ENCODE results near the gene WDR46. TPM values are rescaled to one million over a fixed set of nuclear protein-coding genes. Genes with fewer than 3 reads are reported as not detected.

Gene WDR46
- total and polyA plus RNA-seq, 2 of the 13 experiments (the other 11 are each of a cell fraction or from before 2014, with no cell fraction given): 47.4 to 105 TPM

DNA sequence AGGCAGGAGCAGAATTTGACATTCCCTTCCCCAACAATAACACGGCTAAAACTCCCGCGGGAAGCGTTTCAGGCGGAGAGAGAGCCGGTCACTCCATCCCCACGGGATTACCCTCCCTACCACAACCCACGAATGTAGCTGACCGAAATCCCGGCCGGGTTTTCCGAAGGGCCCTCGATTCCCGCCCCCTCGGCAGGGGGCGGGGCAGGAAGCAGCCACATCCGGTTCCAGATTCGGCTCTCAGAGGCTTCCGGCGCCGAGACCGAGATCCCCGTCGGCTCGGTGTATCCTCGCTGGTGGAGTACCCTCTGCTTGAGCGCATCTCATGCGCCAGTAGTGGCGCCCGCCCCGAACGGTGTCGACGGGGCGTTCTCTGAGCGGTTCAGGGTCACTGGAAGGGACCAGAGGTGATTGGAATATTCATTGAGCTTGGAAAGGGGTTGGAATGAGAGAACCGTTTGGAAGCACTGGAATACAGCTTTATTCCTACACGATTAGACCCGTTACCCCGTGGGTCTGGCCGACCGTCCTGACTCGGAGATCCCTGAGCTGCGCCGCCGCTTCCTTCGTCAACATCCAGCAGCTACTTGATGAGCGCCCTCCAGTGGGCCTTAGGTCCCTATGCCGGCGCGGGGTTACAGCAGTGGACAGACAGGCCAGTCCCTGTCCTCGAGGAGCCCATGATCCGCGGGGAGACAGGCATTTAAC is 10.4 kb upstream of the WDR46 start (continued):
- TF ChIP-seq GTF3A (CRISPR knock-in tag; conservative IDR thresholded peaks at IDR 0.05) (peak; percentile 61; the same call in 1 of the 2 replicates), CBX5 (CRISPR knock-in tag; IDR thresholded peaks at IDR 0.05; ENCODE audit: borderline replicate concordance) (peak; percentile 76), ZNF160 (CRISPR knock-in tag; IDR thresholded peaks at IDR 0.05) (peak; percentile 63; the same call in 1 of the 2 replicates), CREM (IDR thresholded peaks at IDR 0.05) (0 out of 2 replicates have a peak, but pooled peaks have one; percentile 62), CREM (CRISPR knock-in tag; IDR thresholded peaks at IDR 0.05) (no peak), ZNF724P (CRISPR knock-in tag; IDR thresholded peaks at IDR 0.05; ENCODE audit: borderline replicate concordance) (0 out of 2 replicates have a peak, but pooled peaks have one; percentile 8), DNMT1 (CRISPR knock-in tag; IDR thresholded peaks at IDR 0.05) (no peak), MYNN (CRISPR knock-in tag; IDR thresholded peaks at IDR 0.05; ENCODE audit: low read depth) (no peak; the same call in 1 of the 2 replicates), ZEB1 (IDR thresholded peaks at IDR 0.05; ENCODE audit: insufficient replicate concordance, low read depth) (peak; percentile 64), ZNF629 (CRISPR knock-in tag; conservative IDR thresholded peaks at IDR 0.05) (peak; percentile 49; the same call in 1 of the 2 replicates), MAF1 (CRISPR knock-in tag; IDR thresholded peaks at IDR 0.05; ENCODE audit: borderline replicate concordance) (no peak)
- TF ChIP-seq, protein P1, sequence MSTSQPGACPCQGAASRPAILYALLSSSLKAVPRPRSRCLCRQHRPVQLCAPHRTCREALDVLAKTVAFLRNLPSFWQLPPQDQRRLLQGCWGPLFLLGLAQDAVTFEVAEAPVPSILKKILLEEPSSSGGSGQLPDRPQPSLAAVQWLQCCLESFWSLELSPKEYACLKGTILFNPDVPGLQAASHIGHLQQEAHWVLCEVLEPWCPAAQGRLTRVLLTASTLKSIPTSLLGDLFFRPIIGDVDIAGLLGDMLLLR (CRISPR knock-in tag; IDR thresholded peaks at IDR 0.05): peak; percentile 94
- TF ChIP-seq, protein P2, sequence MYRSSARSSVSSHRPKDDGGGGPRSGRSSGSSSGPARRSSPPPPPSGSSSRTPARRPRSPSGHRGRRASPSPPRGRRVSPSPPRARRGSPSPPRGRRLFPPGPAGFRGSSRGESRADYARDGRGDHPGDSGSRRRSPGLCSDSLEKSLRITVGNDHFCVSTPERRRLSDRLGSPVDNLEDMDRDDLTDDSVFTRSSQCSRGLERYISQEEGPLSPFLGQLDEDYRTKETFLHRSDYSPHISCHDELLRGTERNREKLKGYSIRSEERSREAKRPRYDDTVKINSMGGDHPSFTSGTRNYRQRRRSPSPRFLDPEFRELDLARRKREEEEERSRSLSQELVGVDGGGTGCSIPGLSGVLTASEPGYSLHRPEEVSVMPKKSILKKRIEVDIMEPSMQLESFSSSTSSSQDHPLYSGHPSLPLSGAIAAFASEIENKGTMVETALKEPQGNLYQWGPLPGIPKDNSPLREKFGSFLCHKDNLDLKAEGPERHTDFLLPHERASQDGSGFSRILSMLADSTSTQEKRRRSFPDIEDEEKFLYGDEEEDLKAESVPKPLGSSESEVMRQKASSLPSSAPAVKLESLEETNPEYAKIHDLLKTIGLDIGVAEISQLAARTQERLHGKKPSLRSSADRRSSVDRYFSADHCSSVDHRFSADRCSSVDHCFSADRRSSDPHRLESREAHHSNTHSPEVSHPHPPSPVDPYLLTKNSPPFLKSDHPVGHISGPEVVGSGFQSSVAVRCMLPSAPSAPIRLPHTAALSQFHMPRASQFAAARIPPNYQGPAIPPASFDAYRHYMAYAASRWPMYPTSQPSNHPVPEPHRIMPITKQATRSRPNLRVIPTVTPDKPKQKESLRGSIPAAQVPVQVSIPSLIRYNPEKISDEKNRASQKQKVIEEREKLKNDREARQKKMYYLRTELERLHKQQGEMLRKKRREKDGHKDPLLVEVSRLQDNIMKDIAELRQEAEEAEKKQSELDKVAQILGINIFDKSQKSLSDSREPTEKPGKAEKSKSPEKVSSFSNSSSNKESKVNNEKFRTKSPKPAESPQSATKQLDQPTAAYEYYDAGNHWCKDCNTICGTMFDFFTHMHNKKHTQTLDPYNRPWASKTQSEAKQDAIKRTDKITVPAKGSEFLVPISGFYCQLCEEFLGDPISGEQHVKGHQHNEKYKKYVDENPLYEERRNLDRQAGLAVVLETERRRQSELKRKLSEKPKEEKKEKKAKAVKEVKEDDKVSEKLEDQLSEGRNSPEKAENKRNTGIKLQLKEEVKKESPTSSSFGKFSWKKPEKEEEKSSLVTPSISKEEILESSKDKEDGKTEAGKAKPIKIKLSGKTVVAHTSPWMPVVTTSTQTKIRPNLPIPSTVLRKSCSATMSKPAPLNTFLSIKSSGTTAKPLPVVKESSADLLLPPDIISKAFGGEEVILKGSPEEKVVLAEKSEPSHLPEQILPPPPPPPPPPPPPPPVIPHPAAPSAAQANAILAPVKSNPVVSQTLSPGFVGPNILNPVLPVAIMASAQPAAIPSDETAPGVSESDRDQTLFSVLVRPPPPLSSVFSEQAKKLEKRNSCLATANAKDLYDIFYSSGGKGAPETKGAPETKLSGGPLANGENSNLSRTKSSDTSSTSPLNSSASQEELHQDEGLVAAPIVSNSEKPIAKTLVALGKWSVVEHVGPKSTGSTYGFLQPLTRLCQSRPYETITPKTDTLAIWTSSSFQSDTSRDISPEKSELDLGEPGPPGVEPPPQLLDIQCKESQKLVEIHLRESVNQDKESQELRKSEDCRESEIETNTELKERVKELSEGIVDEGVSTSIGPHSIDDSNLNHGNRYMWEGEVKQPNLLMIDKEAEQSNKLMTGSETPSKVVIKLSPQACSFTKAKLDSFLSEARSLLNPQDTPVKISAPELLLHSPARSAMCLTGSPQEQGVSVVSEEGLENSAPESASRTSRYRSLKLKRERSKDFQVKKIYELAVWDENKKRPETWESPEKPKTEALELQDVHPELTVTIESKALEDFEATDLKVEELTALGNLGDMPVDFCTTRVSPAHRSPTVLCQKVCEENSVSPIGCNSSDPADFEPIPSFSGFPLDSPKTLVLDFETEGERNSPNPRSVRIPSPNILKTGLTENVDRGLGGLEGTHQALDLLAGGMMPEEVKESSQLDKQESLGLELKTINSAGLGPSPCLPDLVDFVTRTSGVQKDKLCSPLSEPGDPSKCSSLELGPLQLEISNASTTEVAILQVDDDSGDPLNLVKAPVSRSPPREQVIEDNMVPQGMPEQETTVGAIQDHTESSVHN (CRISPR knock-in tag; IDR thresholded peaks at IDR 0.05): peak; percentile 63
- TF ChIP-seq, protein P3, sequence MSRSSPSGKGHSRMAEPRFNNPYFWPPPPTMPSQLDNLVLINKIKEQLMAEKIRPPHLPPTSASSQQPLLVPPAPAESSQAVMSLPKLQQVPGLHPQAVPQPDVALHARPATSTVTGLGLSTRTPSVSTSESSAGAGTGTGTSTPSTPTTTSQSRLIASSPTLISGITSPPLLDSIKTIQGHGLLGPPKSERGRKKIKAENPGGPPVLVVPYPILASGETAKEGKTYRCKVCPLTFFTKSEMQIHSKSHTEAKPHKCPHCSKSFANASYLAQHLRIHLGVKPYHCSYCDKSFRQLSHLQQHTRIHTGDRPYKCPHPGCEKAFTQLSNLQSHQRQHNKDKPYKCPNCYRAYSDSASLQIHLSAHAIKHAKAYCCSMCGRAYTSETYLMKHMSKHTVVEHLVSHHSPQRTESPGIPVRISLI (CRISPR knock-in tag; IDR thresholded peaks at IDR 0.05; ENCODE audit: borderline replicate concordance): 0 out of 2 replicates have a peak, but pooled peaks have one; percentile 46
- TF ChIP-seq, protein P4, sequence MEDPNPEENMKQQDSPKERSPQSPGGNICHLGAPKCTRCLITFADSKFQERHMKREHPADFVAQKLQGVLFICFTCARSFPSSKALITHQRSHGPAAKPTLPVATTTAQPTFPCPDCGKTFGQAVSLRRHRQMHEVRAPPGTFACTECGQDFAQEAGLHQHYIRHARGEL (CRISPR knock-in tag; IDR thresholded peaks at IDR 0.05): peak; percentile 87; the same call in 1 of the 2 replicates
- TF ChIP-seq, protein P5, sequence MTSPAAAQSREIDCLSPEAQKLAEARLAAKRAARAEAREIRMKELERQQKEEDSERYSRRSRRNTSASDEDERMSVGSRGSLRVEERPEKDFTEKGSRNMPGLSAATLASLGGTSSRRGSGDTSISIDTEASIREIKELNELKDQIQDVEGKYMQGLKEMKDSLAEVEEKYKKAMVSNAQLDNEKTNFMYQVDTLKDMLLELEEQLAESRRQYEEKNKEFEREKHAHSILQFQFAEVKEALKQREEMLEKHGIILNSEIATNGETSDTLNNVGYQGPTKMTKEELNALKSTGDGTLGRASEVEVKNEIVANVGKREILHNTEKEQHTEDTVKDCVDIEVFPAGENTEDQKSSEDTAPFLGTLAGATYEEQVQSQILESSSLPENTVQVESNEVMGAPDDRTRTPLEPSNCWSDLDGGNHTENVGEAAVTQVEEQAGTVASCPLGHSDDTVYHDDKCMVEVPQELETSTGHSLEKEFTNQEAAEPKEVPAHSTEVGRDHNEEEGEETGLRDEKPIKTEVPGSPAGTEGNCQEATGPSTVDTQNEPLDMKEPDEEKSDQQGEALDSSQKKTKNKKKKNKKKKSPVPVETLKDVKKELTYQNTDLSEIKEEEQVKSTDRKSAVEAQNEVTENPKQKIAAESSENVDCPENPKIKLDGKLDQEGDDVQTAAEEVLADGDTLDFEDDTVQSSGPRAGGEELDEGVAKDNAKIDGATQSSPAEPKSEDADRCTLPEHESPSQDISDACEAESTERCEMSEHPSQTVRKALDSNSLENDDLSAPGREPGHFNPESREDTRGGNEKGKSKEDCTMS (CRISPR knock-in tag; conservative IDR thresholded peaks at IDR 0.05): no peak
